Uterus (tissue), 2 donors: ENCODE data around the gene DDOST.

Source experiments
- CTCF ChIP-seq, 4 experiments: fragments of 200-600 bp in 2 of 4; fragments of 450-650 bp in 2 of 4; sonication (generic) in 2 of 4; IDR thresholded peaks; one replicate each; pipeline ENCODE4 v1.5.1; 2016 to 2019; ENCODE audit warnings: antibody characterized with exemption in 4 of 4, mild to moderate bottlenecking in 2 of 4, moderate library complexity in 1 of 4
- POLR2A ChIP-seq, 2 donors: fragments of 450-650 bp; IDR thresholded peaks; one replicate each; pipeline ENCODE4 v1.6.1; 2016; ENCODE audit warnings: antibody characterized with exemption in 2 of 2, mild to moderate bottlenecking in 1 of 2, moderate library complexity in 1 of 2

GRCh38 chr1:20693623-20694022, 32.5 kb upstream of the DDOST start:
- no peak for TF ChIP-seq CTCF (IDR thresholded peaks at IDR 0.05)
- TF ChIP-seq POLR2A (IDR thresholded peaks at IDR 0.05), result no peak
